ENCODE results near the gene BIVM. TPM values are rescaled to one million over a fixed set of nuclear protein-coding genes. Genes with fewer than 3 reads are reported as not detected.

The BIVM gene
- total and polyA plus RNA-seq, 2 donors (not counting 3 experiments of a cell fraction or from before 2014, with no cell fraction given), result 7.7 to 20.3 TPM

DNA sequence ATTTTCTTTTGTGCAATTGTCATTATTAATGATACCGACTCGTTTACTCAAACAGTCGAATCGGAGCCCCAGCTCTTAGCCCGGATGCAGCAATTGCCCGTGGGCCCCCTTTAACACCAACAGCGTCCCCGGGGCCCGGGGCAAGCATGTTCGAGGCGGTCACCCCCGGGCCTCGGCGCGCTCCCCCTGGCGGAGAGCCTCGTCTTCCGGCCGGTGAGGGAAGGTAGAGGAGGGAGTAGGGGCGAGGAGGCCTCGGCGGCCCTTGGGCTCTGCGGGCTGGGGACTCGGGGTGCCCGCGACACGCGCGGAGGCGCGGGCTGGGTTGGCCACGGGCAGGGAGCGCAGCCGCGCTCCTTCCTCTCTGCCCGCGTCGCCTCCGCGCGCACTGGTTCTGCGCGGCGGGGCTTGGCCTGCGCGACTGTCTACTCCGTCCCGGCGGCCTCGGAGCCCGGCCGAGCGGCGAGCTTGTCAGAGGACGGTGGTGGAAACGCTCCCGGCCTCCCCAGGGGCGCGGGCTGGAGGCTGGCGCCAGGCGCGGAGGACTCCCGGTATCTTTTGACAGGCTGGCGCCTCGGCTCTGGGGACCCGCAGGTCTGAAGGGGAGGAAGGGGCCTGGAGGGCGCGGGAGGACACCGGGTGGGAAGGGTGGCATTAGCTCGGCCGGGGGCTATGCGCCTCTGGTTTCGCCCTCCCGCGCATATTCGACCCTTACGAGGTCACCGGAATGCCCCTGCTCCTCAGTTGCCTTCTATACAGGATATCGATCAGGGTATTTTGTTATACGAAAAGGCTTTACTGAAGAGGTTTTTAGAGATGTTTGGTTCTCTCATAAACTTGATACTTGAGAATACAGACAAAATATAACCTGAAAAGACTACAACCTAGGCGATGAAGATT, 1.5 kb downstream of the BIVM start:
- TF ChIP-seq, protein P1, sequence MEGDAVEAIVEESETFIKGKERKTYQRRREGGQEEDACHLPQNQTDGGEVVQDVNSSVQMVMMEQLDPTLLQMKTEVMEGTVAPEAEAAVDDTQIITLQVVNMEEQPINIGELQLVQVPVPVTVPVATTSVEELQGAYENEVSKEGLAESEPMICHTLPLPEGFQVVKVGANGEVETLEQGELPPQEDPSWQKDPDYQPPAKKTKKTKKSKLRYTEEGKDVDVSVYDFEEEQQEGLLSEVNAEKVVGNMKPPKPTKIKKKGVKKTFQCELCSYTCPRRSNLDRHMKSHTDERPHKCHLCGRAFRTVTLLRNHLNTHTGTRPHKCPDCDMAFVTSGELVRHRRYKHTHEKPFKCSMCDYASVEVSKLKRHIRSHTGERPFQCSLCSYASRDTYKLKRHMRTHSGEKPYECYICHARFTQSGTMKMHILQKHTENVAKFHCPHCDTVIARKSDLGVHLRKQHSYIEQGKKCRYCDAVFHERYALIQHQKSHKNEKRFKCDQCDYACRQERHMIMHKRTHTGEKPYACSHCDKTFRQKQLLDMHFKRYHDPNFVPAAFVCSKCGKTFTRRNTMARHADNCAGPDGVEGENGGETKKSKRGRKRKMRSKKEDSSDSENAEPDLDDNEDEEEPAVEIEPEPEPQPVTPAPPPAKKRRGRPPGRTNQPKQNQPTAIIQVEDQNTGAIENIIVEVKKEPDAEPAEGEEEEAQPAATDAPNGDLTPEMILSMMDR (IDR thresholded peaks at IDR 0.05; ENCODE audit: extremely low read depth in 1 of 2, insufficient read depth in 1 of 2, low read depth in 1 of 2, low read length in 2 of 2), result peak; percentile 76 to 85
- TF ChIP-seq POLR2A (IDR thresholded peaks at IDR 0.05; ENCODE audit: low read depth, low read length) (no peak), POLR2AphosphoS5 (IDR thresholded peaks at IDR 0.05; ENCODE audit: insufficient read depth, low read depth, low read length) (peak; percentile 21)
- dilution Hi-C loops (cut with MboI; ENCODE audit: extremely low pct_ligation_motif_present, low sequenced_read_pairs), result no loop called here
- H2AFZ ChIP-seq (ENCODE audit: low read depth, low read length), result peak overlapping the region; percentile 63
- CTCF ChIA-PET, result interaction anchor here (0.6 to 3.5 kb wide), 27 partner anchors 8 to 244 kb away, joined by 3 to 37 read pairs (median 4); partner anchors contain the start of genes ERCC5, TEX30 and TPP2
- H3K27ac ChIP-seq (ENCODE audit: insufficient read depth, low read depth, low read length), result peak overlapping the region; percentile 41
- peak; percentile 49 for FAIRE-seq
- H3K4me2 ChIP-seq (ENCODE audit: insufficient read depth, low read length), result peak overlapping the region; percentile 84
- intact Hi-C loops (cut with micrococcal nuclease), result loop anchor here (1.0 kb wide), 6 partner anchors 27 to 220 kb away; partner anchors contain the start of genes TEX30 and TPP2
- peaks cover 17% of the 10 kb centered on the region for H3K79me2 ChIP-seq (ENCODE audit: control insufficient read depth, insufficient read depth, low read length)
- POLR2A ChIA-PET, result interaction anchor here (0.7 kb wide), 1 partner anchor 27 kb away, joined by 3 read pairs; the partner anchor contains the start of gene TEX30
- H3K4me1 ChIP-seq (ENCODE audit: control insufficient read depth, extremely low read depth, insufficient read depth, low read length), result peaks cover 18% of the 10 kb centered on the region
- no peaks in the 10 kb centered on the region for H3K9me1 ChIP-seq (replicated peaks; ENCODE audit: control insufficient read depth, extremely low read depth, insufficient read depth, low read length)
- H3K36me3 ChIP-seq (ENCODE audit: control insufficient read depth in 2 of 2, extremely low read depth in 1 of 2, insufficient read depth in 2 of 2, low read length in 2 of 2), result no peaks in the 10 kb centered on the region
- H3K4me3 ChIP-seq (replicated peaks in 1 of 3; ENCODE audit: insufficient read depth in 1 of 3, low read depth in 1 of 3, low read length in 3 of 3), result peak overlapping the region; percentile 47 to 71 (median 56)
- BruUV-seq (replicated peaks), result no TSS peak
- no peaks in the 10 kb centered on the region for H3K27me3 ChIP-seq (ENCODE audit: control insufficient read depth in 2 of 2, insufficient read depth in 2 of 2, low read length in 2 of 2)
- peak; percentile 79 for DNase-seq (ENCODE audit: low read depth, low spot score)
- no peaks in the 10 kb centered on the region for H4K20me1 ChIP-seq (replicated peaks; ENCODE audit: control insufficient read depth, extremely low read depth, insufficient read depth, low read length)
- H3K9ac ChIP-seq (replicated peaks; ENCODE audit: extremely low read depth, insufficient read depth, low read length), result peak overlapping the region; percentile 74
- H3K9me3 ChIP-seq (replicated peaks; ENCODE audit: control insufficient read depth, insufficient read depth, low read length), result no peaks in the 10 kb centered on the region

DNA sequence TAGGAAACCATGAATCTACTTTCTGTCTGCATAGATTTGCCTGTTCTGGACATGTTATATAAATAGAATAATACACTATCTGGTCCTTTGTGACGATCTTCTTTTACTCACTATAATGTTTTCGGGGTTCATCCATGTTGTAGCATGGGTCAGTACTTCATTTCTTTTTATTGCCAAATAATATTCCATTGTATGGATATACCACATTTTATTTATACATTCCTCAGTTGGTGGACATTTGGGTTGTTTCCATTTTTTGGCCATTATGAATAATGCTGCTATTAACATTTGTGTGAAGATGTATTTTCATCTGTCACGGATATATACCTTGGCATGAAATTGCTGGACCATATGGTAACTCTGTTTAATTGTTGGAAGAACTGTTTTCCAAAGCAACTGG, 6.8 kb downstream of the BIVM start:
- peaks cover 19% of the 10 kb centered on the region for H3K79me2 ChIP-seq (ENCODE audit: control insufficient read depth, insufficient read depth, low read length)
- CTCF ChIA-PET, result no interaction called here
- no peak overlapping the region for H3K4me2 ChIP-seq (ENCODE audit: insufficient read depth, low read length)
- no peak overlapping the region for H3K4me3 ChIP-seq (replicated peaks in 1 of 3; ENCODE audit: insufficient read depth in 1 of 3, low read depth in 1 of 3, low read length in 3 of 3)
- H3K9me3 ChIP-seq (replicated peaks; ENCODE audit: control insufficient read depth, insufficient read depth, low read length), result no peaks in the 10 kb centered on the region
- POLR2A ChIA-PET, result no interaction called here
- dilution Hi-C loops (cut with MboI; ENCODE audit: extremely low pct_ligation_motif_present, low sequenced_read_pairs) (no loop called here), intact Hi-C loops (cut with micrococcal nuclease) (no loop called here)
- H3K36me3 ChIP-seq (ENCODE audit: control insufficient read depth in 2 of 2, extremely low read depth in 1 of 2, insufficient read depth in 2 of 2, low read length in 2 of 2), result no peaks in the 10 kb centered on the region
- FAIRE-seq, result no peak
- H2AFZ ChIP-seq (ENCODE audit: low read depth, low read length), result no peak overlapping the region
- H3K27ac ChIP-seq (ENCODE audit: insufficient read depth, low read depth, low read length), result no peak overlapping the region
- no peaks in the 10 kb centered on the region for H4K20me1 ChIP-seq (replicated peaks; ENCODE audit: control insufficient read depth, extremely low read depth, insufficient read depth, low read length)
- DNase-seq (ENCODE audit: low read depth, low spot score), result no peak
- H3K27me3 ChIP-seq (ENCODE audit: control insufficient read depth in 2 of 2, insufficient read depth in 2 of 2, low read length in 2 of 2), result no peaks in the 10 kb centered on the region
- no TSS peak for BruUV-seq (replicated peaks)
- TF ChIP-seq POLR2AphosphoS5 (IDR thresholded peaks at IDR 0.05; ENCODE audit: insufficient read depth, low read depth, low read length) (no peak), FOS (IDR thresholded peaks at IDR 0.05; ENCODE audit: borderline replicate concordance, insufficient read depth, low read length) (no peak), MYC (IDR thresholded peaks at IDR 0.05; ENCODE audit: low read depth, low read length) (no peak), EZH2 (IDR thresholded peaks at IDR 0.05; ENCODE audit: borderline replicate concordance, low read depth, low read length, severe bottlenecking) (no peak), JUN (IDR thresholded peaks at IDR 0.05; ENCODE audit: borderline replicate concordance, insufficient read depth, insufficient read length, low read depth) (no peak), GATA2 (IDR thresholded peaks at IDR 0.05; ENCODE audit: insufficient read depth, insufficient read length, low read depth, low read length) (no peak), POLR2A (IDR thresholded peaks at IDR 0.05; ENCODE audit: low read depth, low read length) (no peak)
- TF ChIP-seq, protein P2, sequence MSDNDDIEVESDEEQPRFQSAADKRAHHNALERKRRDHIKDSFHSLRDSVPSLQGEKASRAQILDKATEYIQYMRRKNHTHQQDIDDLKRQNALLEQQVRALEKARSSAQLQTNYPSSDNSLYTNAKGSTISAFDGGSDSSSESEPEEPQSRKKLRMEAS (IDR thresholded peaks at IDR 0.05; ENCODE audit: insufficient read depth, insufficient read length), result no peak
- TF ChIP-seq, protein P1 (IDR thresholded peaks at IDR 0.05; ENCODE audit: extremely low read depth in 1 of 2, insufficient read depth in 1 of 2, low read depth in 1 of 2, low read length in 2 of 2), result no peak
- no peaks in the 10 kb centered on the region for H3K9me1 ChIP-seq (replicated peaks; ENCODE audit: control insufficient read depth, extremely low read depth, insufficient read depth, low read length)
- H3K9ac ChIP-seq (replicated peaks; ENCODE audit: extremely low read depth, insufficient read depth, low read length), result no peak overlapping the region
- peaks cover 4% of the 10 kb centered on the region for H3K4me1 ChIP-seq (ENCODE audit: control insufficient read depth, extremely low read depth, insufficient read depth, low read length)
